Ishikawa (cell line): ENCODE results near the gene SPDYE6.

Experiments
- CEBPB ChIP-seq: IDR thresholded peaks from 2 replicates; pipeline ENCODE4 v1.6.1; 2012
- CREB1 ChIP-seq: IDR thresholded peaks from 2 replicates; pipeline ENCODE4 v1.6.1; 2012; ENCODE audit warnings: low read depth
- EGR1 ChIP-seq: IDR thresholded peaks from 2 replicates; pipeline ENCODE4 v1.6.1; 2012
- EP300 ChIP-seq: IDR thresholded peaks from 2 replicates; pipeline ENCODE4 v1.6.1; 2012; ENCODE audit warnings: borderline replicate concordance
- FOXM1 ChIP-seq: IDR thresholded peaks from 2 replicates; pipeline ENCODE4 v1.6.1; 2012; ENCODE audit warnings: low read depth, borderline replicate concordance
- NFIC ChIP-seq: IDR thresholded peaks from 2 replicates; pipeline ENCODE4 v1.6.1; 2012
- RAD21 ChIP-seq: IDR thresholded peaks from 2 replicates; pipeline ENCODE4 v1.6.1; 2012; ENCODE audit warnings: low read depth
- REST ChIP-seq: IDR thresholded peaks from 2 replicates; pipeline ENCODE4 v1.6.1; 2012; ENCODE audit warnings: low read depth, mild to moderate bottlenecking
- TAF1 ChIP-seq: IDR thresholded peaks from 2 replicates; pipeline ENCODE4 v1.6.1; 2012; ENCODE audit warnings: low read depth, mild to moderate bottlenecking
- TCF12 ChIP-seq: IDR thresholded peaks from 2 replicates; pipeline ENCODE4 v1.6.1; 2012; ENCODE audit warnings: low read depth
- TEAD4 ChIP-seq: IDR thresholded peaks from 2 replicates; pipeline ENCODE4 v1.6.1; 2012
- USF1 ChIP-seq: IDR thresholded peaks from 2 replicates; pipeline ENCODE4 v1.6.1; 2012
- YY1 ChIP-seq: IDR thresholded peaks from 2 replicates; pipeline ENCODE4 v1.6.1; 2012; ENCODE audit warnings: low read depth
- ZBTB7A ChIP-seq: IDR thresholded peaks from 2 replicates; pipeline ENCODE4 v1.6.1; 2012; ENCODE audit warnings: low read depth
- TF ChIP-seq, protein P1 (sequence below): IDR thresholded peaks from 2 replicates; pipeline ENCODE4 v1.6.1; 2012

SPDYE6 gene

DNA sequence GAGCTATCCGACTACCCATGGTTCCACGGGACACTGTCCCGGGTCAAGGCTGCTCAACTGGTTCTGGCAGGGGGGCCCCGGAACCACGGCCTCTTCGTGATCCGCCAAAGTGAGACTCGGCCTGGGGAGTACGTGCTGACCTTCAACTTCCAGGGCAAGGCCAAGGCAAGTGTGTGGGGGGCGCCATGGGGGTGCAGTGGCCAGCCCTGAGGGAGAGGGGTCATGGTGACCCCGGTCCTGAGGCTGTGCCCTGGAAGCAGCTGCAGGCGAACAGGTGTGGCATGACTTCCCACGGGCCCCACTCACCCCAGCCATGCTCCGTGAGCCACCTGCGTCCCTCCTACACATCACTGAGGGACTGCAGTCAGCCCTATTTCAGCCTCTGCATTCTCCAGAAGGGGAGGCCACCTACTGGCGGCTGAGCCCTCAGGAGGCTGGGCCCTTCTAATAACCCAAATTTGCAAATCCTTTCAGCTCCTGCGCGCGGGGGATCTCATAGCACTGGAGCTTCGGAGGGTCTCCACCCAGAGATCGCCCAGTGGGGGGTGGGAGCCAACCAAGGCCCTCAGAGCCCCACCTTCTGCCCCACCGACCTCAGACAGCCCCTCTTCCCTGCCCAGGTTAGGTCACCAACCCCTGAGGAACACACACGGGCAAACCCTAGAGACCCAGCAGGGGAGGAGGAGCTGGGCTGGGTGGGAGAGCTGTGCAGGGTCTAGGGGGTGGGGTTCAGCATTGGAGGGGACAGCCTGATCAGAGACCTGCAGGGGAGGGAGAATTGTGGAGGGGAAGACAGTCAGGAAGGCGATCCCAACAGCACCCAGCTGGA is 38.8 kb downstream of the SPDYE6 start:
- TF ChIP-seq USF1 (no peak), RAD21 (peak; percentile 14; the same call in 1 of the 2 replicates)

DNA sequence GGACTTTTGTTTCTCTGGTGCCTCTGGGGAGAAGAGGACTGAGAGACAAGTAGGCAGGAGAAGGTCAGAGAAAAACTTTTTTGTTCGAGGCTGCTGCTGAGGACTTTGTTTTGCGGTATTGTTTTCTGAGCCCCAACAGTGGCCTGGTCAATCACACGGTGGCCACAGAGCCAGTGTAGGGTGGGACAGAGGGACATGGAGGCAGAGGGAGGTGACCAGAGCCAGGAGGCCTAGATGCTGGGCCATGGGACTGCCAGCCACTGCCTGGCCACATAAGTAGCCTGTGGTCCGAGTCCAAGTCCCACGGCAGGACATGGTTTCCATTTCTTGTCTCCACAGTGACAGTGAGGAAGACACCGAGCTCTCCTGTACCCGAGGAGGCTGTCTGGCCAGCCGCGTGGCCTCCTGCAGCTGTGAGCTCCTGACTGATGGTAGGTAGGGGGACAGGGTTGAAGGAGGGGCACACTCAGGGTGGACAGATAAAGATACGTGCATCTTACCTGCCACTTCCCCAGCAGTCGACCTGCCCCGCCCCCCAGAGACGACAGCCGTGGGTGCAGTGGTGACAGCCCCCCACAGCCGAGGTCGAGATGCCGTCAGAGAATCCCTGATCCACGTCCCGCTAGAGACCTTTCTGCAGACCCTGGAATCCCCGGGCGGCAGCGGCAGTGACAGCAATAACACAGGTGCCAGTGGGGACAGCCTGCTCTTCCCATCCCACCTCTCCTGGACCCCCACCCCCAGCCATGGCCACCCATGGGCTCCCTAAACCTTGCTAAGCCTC is 42.1 kb downstream of the SPDYE6 start:
- TF ChIP-seq CREB1: no peak
- no peak for TF ChIP-seq USF1
- no peak for TF ChIP-seq TAF1
- TF ChIP-seq ZBTB7A: no peak
- TF ChIP-seq CEBPB: no peak
- no peak for TF ChIP-seq TEAD4
- TF ChIP-seq EGR1: no peak
- TF ChIP-seq FOXM1: no peak
- TF ChIP-seq, protein P1, sequence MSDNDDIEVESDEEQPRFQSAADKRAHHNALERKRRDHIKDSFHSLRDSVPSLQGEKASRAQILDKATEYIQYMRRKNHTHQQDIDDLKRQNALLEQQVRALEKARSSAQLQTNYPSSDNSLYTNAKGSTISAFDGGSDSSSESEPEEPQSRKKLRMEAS: no peak
- TF ChIP-seq REST: no peak
- no peak for TF ChIP-seq EP300
- TF ChIP-seq RAD21: no peak
- TF ChIP-seq NFIC: no peak
- TF ChIP-seq TCF12: no peak

GRCh38 chr7:102312317-102312716 is 43.9 kb downstream of the SPDYE6 start:
- TF ChIP-seq TEAD4 (peak; percentile 53), CREB1 (no peak), EP300 (0 out of 2 replicates have a peak, but pooled peaks have one; percentile 23)

GRCh38 chr7:102310414-102310815 is 45.8 kb downstream of the SPDYE6 start:
- no peak for TF ChIP-seq EGR1

DNA sequence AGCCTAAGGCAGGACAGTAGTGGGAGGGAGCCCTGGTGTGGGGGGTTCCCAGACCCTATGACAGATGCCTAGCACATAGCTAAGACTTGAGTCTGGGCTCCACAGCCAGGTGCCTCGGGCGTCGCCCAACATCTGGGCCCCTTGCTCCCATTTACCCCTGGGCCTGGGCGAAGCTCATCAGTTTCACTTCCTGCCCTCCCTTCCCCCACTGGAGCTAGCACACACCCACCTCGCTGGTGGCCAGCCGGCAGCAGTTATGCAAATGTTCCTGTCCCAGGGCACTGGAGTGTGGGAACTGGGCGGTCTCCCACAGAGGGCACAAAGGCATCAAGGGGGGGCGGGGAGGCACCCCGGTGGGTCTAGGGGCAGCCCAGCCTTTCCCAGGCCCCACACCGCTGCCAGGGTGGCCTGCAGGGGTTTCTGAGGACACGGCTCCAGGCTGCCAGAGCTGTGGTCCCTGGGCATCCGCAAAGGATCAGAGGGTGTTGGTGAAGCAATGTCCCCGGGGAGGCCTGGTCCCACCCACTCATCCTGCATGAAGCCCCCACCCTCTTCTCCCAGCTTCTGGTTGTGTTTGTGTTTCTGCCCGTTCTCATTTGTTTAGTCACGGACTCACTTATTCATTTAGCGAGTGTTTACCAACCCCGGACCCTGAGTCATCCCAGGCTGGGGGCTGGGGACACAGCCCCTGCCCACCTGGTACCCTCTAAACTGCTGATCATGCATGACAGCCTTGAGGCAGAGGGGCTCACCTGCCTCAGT is 49.1 kb downstream of the SPDYE6 start:
- TF ChIP-seq TEAD4 (0 out of 2 replicates have a peak, but pooled peaks have one; percentile 42), TCF12 (peak; percentile 78), EGR1 (no peak), NFIC (peak; percentile 22; the same call in 1 of the 2 replicates), ZBTB7A (0 out of 2 replicates have a peak, but pooled peaks have one; percentile 47), TAF1 (no peak), EP300 (peak; percentile 67; the same call in 1 of the 2 replicates), USF1 (no peak), FOXM1 (no peak), CREB1 (no peak), RAD21 (0 out of 2 replicates have a peak, but pooled peaks have one; percentile 11), REST (0 out of 2 replicates have a peak, but pooled peaks have one; percentile 10), YY1 (no peak), CEBPB (no peak)
- TF ChIP-seq, protein P1: peak; percentile 47
